K562 (cell line): Measurements from ENCODE around the gene KAZALD1. TPM values are rescaled to one million over a fixed set of nuclear protein-coding genes. Genes with fewer than 3 reads are reported as not detected.

ENCODE experiments used
- FOXJ3 ChIP-seq: sonication (generic); formaldehyde crosslinking; IDR thresholded peaks from 2 replicates; pipeline ENCODE4 v1.4.0; 2020; ENCODE audit warnings: mild to moderate bottlenecking, missing genetic modification reagents
- GTF2E2 ChIP-seq: fragments of 200-800 bp; sonication (Bioruptor generic); IDR thresholded peaks from 2 replicates; pipeline ENCODE4 v1.6.1; 2016; ENCODE audit warnings: missing genetic modification characterization, missing compliant biosample characterization
- GTF2F1 ChIP-seq: IDR thresholded peaks from 2 replicates; pipeline ENCODE4 v1.6.1; 2011; ENCODE audit warnings: low read depth, low read length, improper control_type of control experiment
- HEY1 ChIP-seq: fragments of 250-450 bp; sonication (Bioruptor Pico); IDR thresholded peaks from 2 replicates; pipeline ENCODE4 v1.5.0; 2020; ENCODE audit warnings: mild to moderate bottlenecking, moderate library complexity, borderline replicate concordance
- PHTF2 ChIP-seq: fragments of 250-450 bp; sonication (Bioruptor Pico); IDR thresholded peaks from 2 replicates; pipeline ENCODE4 v1.5.0; 2021; ENCODE audit warnings: mild to moderate bottlenecking
- SOX6 ChIP-seq: fragments of 450-650 bp; IDR thresholded peaks from 2 replicates; pipeline ENCODE4 v1.6.1; 2014; ENCODE audit warnings: mild to moderate bottlenecking
- TAF1 ChIP-seq: IDR thresholded peaks from 2 replicates; pipeline ENCODE4 v1.6.1; 2011; ENCODE audit warnings: mild to moderate bottlenecking, low read length, moderate library complexity; ENCODE audit not compliant: insufficient read depth, control insufficient read depth, severe bottlenecking; ENCODE audit errors: extremely low read depth
- ZNF239 ChIP-seq: fragments of 250-450 bp; sonication (Bioruptor Pico); IDR thresholded peaks from 2 replicates; pipeline ENCODE4 v1.4.0; 2020; ENCODE audit warnings: mild to moderate bottlenecking
- ZNF551 ChIP-seq: fragments of 250-450 bp; sonication (Bioruptor Pico); IDR thresholded peaks from 2 replicates; pipeline ENCODE4 v1.5.0; 2021; ENCODE audit warnings: mild to moderate bottlenecking, moderate library complexity
- ZNF696 ChIP-seq: fragments of 250-450 bp; sonication (Bioruptor Pico); conservative IDR thresholded peaks from 2 replicates; pipeline ENCODE4 v1.4.0; 2020; ENCODE audit warnings: mild to moderate bottlenecking, moderate library complexity
- polyA plus RNA-seq, 8 experiments: library from polyadenylated mRNA; depleted of rRNA in 4 of 8; stranded (reverse) in 5 of 8; unstranded in 3 of 8; fragments of >200 nt; fragmentation: Nextera tagmentation in 2 of 8; fragmentation: Illumina TruSeq in 1 of 8; extraction: Ambion mirVana in 2 of 8; extraction: Trizol in 1 of 8; gene quantifications; 2 replicates each; pipeline versions ENCODE4 v1.2.1 to v1.2.3, GENCODE V29; 2011 to 2014; ENCODE audit warnings: inconsistent platforms in 1 of 8, missing spikeins in 1 of 8
- total RNA-seq, 7 experiments: library from RNA; depleted of rRNA in 6 of 7; stranded (reverse); fragments of >200 nt in 6 of 7; fragmentation: Illumina TruSeq in 2 of 7; extraction: Trizol in 2 of 7; gene quantifications; 2 replicates each; pipeline versions ENCODE4 v1.2.1 to v1.2.3, GENCODE V29; 2011 to 2021; ENCODE audit warnings: low replicate concordance in 1 of 7
- TF ChIP-seq, protein P1 (sequence below): fragments of 250-450 bp; sonication (Bioruptor Pico); IDR thresholded peaks from 2 replicates; pipeline ENCODE4 v1.5.0; 2021; ENCODE audit warnings: mild to moderate bottlenecking, borderline replicate concordance
- TF ChIP-seq, protein P2 (sequence below), 2 experiments: fragments of 450-650 bp in 1 of 2; sonication (generic) in 1 of 2; formaldehyde crosslinking in 1 of 2; IDR thresholded peaks in 1 of 2; conservative IDR thresholded peaks in 1 of 2; 2 replicates each; pipeline versions ENCODE4 v1.6.1 to v1.8.1; 2016 to 2023; ENCODE audit warnings: mild to moderate bottlenecking in 2 of 2, moderate library complexity in 2 of 2, inconsistent platforms in 1 of 2, missing genetic modification reagents in 1 of 2
- TF ChIP-seq, protein P3 (sequence below): sonication (generic); formaldehyde crosslinking; IDR thresholded peaks from 2 replicates; pipeline ENCODE4 v1.9.0; 2022; ENCODE audit warnings: mild to moderate bottlenecking, missing genetic modification reagents
- TF ChIP-seq, protein P4 (sequence below): IDR thresholded peaks from 3 replicates; pipeline ENCODE4 v1.6.1; 2011; ENCODE audit warnings: borderline replicate concordance, mild to moderate bottlenecking, moderate library complexity; ENCODE audit not compliant: insufficient read length; ENCODE audit errors: extremely low read depth
- TF ChIP-seq, protein P5 (sequence below): IDR thresholded peaks from 2 replicates; pipeline ENCODE4 v1.6.1; 2012; ENCODE audit warnings: low read depth, low read length, improper control_type of control experiment, borderline replicate concordance
- TF ChIP-seq, protein P6 (sequence below): sonication (generic); formaldehyde crosslinking; IDR thresholded peaks from 2 replicates; pipeline ENCODE4 v1.8.1; 2023; ENCODE audit warnings: mild to moderate bottlenecking, missing genetic modification reagents, moderate library complexity

The KAZALD1 gene
- total and polyA plus RNA-seq, 9 of the 15 experiments (the other 6 are each of a cell fraction or from before 2014, with no cell fraction given): 0.15 to 10.0 (median 4.9) TPM

DNA sequence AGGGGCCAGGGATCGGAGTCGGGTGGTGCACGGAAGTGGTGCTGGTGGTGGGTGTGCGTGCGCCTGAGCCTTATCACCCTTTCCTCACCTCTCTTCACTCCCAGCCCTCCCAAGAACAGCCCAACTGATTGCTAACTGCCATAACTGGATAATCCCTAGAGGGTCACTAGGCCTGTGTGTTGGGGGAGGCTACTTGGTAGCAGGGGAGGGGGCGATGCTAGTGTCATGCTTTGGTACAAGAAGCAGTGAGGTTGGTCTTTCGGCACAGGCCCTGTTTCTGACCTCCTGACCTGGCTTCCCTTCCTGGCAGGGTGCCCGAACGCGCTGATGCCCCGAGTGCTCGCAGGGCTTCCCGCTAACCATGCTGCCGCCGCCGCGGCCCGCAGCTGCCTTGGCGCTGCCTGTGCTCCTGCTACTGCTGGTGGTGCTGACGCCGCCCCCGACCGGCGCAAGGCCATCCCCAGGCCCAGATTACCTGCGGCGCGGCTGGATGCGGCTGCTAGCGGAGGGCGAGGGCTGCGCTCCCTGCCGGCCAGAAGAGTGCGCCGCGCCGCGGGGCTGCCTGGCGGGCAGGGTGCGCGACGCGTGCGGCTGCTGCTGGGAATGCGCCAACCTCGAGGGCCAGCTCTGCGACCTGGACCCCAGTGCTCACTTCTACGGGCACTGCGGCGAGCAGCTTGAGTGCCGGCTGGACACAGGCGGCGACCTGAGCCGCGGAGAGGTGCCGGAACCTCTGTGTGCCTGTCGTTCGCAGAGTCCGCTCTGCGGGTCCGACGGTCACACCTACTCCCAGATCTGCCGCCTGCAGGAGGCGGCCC lies 652 bp downstream of the KAZALD1 start (continued):
- TF ChIP-seq, protein P1, sequence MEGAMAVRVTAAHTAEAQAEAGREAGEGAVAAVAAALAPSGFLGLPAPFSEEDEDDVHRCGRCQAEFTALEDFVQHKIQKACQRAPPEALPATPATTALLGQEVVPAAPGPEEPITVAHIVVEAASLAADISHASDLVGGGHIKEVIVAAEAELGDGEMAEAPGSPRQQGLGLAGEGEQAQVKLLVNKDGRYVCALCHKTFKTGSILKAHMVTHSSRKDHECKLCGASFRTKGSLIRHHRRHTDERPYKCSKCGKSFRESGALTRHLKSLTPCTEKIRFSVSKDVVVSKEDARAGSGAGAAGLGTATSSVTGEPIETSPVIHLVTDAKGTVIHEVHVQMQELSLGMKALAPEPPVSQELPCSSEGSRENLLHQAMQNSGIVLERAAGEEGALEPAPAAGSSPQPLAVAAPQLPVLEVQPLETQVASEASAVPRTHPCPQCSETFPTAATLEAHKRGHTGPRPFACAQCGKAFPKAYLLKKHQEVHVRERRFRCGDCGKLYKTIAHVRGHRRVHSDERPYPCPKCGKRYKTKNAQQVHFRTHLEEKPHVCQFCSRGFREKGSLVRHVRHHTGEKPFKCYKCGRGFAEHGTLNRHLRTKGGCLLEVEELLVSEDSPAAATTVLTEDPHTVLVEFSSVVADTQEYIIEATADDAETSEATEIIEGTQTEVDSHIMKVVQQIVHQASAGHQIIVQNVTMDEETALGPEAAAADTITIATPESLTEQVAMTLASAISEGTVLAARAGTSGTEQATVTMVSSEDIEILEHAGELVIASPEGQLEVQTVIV: no peak
- TF ChIP-seq ZNF551 (CRISPR knock-in tag) (no peak), HEY1 (no peak), SOX6 (0 out of 2 replicates have a peak, but pooled peaks have one; percentile 36), FOXJ3 (CRISPR knock-in tag) (no peak), TAF1 (no peak), PHTF2 (CRISPR knock-in tag) (no peak), ZNF239 (no peak), GTF2F1 (no peak), GTF2E2 (no peak), ZNF696 (CRISPR knock-in tag) (no peak)
- TF ChIP-seq, protein P2, sequence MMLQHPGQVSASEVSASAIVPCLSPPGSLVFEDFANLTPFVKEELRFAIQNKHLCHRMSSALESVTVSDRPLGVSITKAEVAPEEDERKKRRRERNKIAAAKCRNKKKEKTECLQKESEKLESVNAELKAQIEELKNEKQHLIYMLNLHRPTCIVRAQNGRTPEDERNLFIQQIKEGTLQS (IDR thresholded peaks at IDR 0.05): no peak
- TF ChIP-seq, protein P2 (CRISPR knock-in tag; conservative IDR thresholded peaks at IDR 0.05): no peak
- TF ChIP-seq, protein P3, sequence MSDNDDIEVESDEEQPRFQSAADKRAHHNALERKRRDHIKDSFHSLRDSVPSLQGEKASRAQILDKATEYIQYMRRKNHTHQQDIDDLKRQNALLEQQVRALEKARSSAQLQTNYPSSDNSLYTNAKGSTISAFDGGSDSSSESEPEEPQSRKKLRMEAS: peak; percentile 89
- TF ChIP-seq, protein P4, sequence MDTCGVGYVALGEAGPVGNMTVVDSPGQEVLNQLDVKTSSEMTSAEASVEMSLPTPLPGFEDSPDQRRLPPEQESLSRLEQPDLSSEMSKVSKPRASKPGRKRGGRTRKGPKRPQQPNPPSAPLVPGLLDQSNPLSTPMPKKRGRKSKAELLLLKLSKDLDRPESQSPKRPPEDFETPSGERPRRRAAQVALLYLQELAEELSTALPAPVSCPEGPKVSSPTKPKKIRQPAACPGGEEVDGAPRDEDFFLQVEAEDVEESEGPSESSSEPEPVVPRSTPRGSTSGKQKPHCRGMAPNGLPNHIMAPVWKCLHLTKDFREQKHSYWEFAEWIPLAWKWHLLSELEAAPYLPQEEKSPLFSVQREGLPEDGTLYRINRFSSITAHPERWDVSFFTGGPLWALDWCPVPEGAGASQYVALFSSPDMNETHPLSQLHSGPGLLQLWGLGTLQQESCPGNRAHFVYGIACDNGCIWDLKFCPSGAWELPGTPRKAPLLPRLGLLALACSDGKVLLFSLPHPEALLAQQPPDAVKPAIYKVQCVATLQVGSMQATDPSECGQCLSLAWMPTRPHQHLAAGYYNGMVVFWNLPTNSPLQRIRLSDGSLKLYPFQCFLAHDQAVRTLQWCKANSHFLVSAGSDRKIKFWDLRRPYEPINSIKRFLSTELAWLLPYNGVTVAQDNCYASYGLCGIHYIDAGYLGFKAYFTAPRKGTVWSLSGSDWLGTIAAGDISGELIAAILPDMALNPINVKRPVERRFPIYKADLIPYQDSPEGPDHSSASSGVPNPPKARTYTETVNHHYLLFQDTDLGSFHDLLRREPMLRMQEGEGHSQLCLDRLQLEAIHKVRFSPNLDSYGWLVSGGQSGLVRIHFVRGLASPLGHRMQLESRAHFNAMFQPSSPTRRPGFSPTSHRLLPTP: no peak
- TF ChIP-seq, protein P5, sequence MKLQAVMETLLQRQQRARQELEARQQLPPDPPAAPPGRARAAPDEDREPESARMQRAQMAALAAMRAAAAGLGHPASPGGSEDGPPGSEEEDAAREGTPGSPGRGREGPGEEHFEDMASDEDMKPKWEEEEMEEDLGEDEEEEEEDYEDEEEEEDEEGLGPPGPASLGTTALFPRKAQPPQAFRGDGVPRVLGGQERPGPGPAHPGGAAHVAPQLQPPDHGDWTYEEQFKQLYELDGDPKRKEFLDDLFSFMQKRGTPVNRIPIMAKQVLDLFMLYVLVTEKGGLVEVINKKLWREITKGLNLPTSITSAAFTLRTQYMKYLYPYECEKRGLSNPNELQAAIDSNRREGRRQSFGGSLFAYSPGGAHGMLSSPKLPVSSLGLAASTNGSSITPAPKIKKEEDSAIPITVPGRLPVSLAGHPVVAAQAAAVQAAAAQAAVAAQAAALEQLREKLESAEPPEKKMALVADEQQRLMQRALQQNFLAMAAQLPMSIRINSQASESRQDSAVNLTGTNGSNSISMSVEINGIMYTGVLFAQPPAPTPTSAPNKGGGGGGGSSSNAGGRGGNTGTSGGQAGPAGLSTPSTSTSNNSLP: no peak
- TF ChIP-seq, protein P6, sequence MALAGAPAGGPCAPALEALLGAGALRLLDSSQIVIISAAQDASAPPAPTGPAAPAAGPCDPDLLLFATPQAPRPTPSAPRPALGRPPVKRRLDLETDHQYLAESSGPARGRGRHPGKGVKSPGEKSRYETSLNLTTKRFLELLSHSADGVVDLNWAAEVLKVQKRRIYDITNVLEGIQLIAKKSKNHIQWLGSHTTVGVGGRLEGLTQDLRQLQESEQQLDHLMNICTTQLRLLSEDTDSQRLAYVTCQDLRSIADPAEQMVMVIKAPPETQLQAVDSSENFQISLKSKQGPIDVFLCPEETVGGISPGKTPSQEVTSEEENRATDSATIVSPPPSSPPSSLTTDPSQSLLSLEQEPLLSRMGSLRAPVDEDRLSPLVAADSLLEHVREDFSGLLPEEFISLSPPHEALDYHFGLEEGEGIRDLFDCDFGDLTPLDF (CRISPR knock-in tag): 0 out of 2 replicates have a peak, but pooled peaks have one; percentile 54
